Mammary microvascular endothelial cell (primary cell): ENCODE results near the gene BTBD16. TPM values are rescaled to one million over a fixed set of nuclear protein-coding genes. Genes with fewer than 3 reads are reported as not detected.

Experiments
- total RNA-seq: library from RNA; depleted of rRNA; stranded (reverse); fragments of >200 nt; gene quantifications from 2 replicates; pipeline ENCODE4 v1.2.3, GENCODE V29; 2015

BTBD16 gene
- not detected in 2 replicates for total RNA-seq

GRCh38 chr10:122271076-122271475, at the start of gene BTBD16:
BTBD16 (plus strand) TSS chr10:122271296; CDS start chr10:122275082, 3,786 bp downstream.

GRCh38 chr10:122374237-122374858, 103.3 kb downstream of the BTBD16 start, which contains the start of gene PLEKHA1:
PLEKHA1 (plus strand) TSS chr10:122374708; CDS start chr10:122393201, 18,493 bp downstream.

Other genes with a start within 250 kb of the BTBD16 start
- gene PLEKHA1, start 103.4 kb downstream of the BTBD16 start, total RNA-seq, result 34.0 and 34.8 TPM in 2 replicates
- not detected in 2 replicates for gene ARMS2, start 183.4 kb downstream of the BTBD16 start, total RNA-seq
- gene HTRA1, start 190.3 kb downstream of the BTBD16 start, total RNA-seq, result 50.4 and 51.6 TPM in 2 replicates